ENCODE data around the gene FBXO4. TPM values are rescaled to one million over a fixed set of nuclear protein-coding genes. Genes with fewer than 3 reads are reported as not detected.

FBXO4 gene
- total and polyA plus RNA-seq, 2 of the 8 experiments (the other 6 are each of a cell fraction or from before 2014, with no cell fraction given): 0.60 to 0.88 TPM

GRCh38 chr5:41892031-41892430, 33.0 kb upstream of the FBXO4 start:
- no peak overlapping the region for H4K5ac ChIP-seq (ENCODE audit: insufficient read length, low read depth, low read length)
- H2AFZ ChIP-seq (ENCODE audit: low read length): no peak overlapping the region
- no peak overlapping the region for H4K8ac ChIP-seq (ENCODE audit: extremely low read depth, insufficient read depth, low read length)
- H3K79me2 ChIP-seq (ENCODE audit: control insufficient read depth in 1 of 2, insufficient read depth in 2 of 2, low read length in 2 of 2): no peaks in the 10 kb centered on the region
- POLR2A ChIA-PET (ENCODE audit: partially characterized antibody): interaction anchor here (1.3 kb wide), 1 partner anchor 12 kb away, joined by 3 read pairs; the partner anchor contains the start of gene RIMOC1
- DNase-seq (ENCODE audit: low read depth in 1 of 2, low spot score in 2 of 2) (no peak), FAIRE-seq (no peak)
- 0 out of 4 replicates have a peak, but pooled peaks cover 2 to 7% of the 10 kb centered on the region in 2 experiments for H3K9me3 ChIP-seq (ENCODE audit: insufficient read depth in 2 of 2, low read depth in 1 of 2, low read length in 1 of 2)
- no peak overlapping the region for H3K27ac ChIP-seq (ENCODE audit: low read depth, low read length)
- no peaks in the 10 kb centered on the region for H3K27me3 ChIP-seq (replicated peaks in 1 of 4; ENCODE audit: control insufficient read depth in 3 of 4, extremely low read depth in 1 of 4, insufficient read depth in 3 of 4, low read length in 3 of 4)
- H2BK20ac ChIP-seq (ENCODE audit: low read length): no peak overlapping the region
- no peak overlapping the region for H3K14ac ChIP-seq (ENCODE audit: insufficient read length)
- H3K56ac ChIP-seq (replicated peaks; ENCODE audit: insufficient read length, low read depth, low read length): no peak overlapping the region
- H3K79me1 ChIP-seq (ENCODE audit: low read depth, low read length): no peaks in the 10 kb centered on the region
- no peak overlapping the region for H4K91ac ChIP-seq (replicated peaks; ENCODE audit: insufficient read length, low read length)
- H3K23ac ChIP-seq (ENCODE audit: insufficient read length): no peak overlapping the region
- no peaks in the 10 kb centered on the region for H4K20me1 ChIP-seq (replicated peaks in 1 of 2; ENCODE audit: control insufficient read depth in 1 of 2, insufficient read depth in 2 of 2, low read length in 2 of 2)
- no peak overlapping the region for H2BK12ac ChIP-seq (ENCODE audit: low read depth, low read length)
- H3K36me3 ChIP-seq (ENCODE audit: control insufficient read depth in 2 of 4, insufficient read depth in 4 of 4, low read length in 3 of 4): no peaks in the 10 kb centered on the region
- no peaks in the 10 kb centered on the region for H3K4me1 ChIP-seq (replicated peaks in 1 of 4; ENCODE audit: control insufficient read depth in 3 of 4, insufficient read depth in 4 of 4, low read length in 3 of 4)
- CTCF ChIA-PET (ENCODE audit: partially characterized antibody): no interaction called here
- TF ChIP-seq RNF2 (IDR thresholded peaks at IDR 0.05; ENCODE audit: borderline replicate concordance, low read depth, low read length, missing control alignments, poor library complexity, severe bottlenecking) (no peak), MAX (IDR thresholded peaks at IDR 0.05) (no peak), KDM1A (IDR thresholded peaks at IDR 0.05; ENCODE audit: borderline replicate concordance, low read length) (no peak), CEBPB (IDR thresholded peaks at IDR 0.05; ENCODE audit: low read depth, low read length) (no peak), ASH2L (IDR thresholded peaks at IDR 0.05; ENCODE audit: low read length) (no peak), YY1 (IDR thresholded peaks at IDR 0.05; ENCODE audit: low read depth, low read length) (no peak), RAD21 (IDR thresholded peaks at IDR 0.05 in 1 of 2, conservative IDR thresholded peaks at IDR 0.05 in 1 of 2; ENCODE audit: low read depth in 2 of 2, low read length in 2 of 2) (no peak), TAF7 (optimal IDR thresholded peaks at IDR 0.05; ENCODE audit: borderline replicate concordance, low read depth, low read length) (no peak), JUND (IDR thresholded peaks at IDR 0.05; ENCODE audit: low read length) (no peak), TBP (IDR thresholded peaks at IDR 0.05; ENCODE audit: low read depth, low read length) (no peak), BCL11A (IDR thresholded peaks at IDR 0.05; ENCODE audit: low read depth in 2 of 2, low read length in 2 of 2) (no peak), SP2 (IDR thresholded peaks at IDR 0.05; ENCODE audit: low read length) (no peak), BRCA1 (IDR thresholded peaks at IDR 0.05; ENCODE audit: low read depth, low read length) (no peak), POLR2AphosphoS5 (IDR thresholded peaks at IDR 0.05; ENCODE audit: low read depth, low read length) (no peak), POLR2A (IDR thresholded peaks at IDR 0.05; ENCODE audit: control extremely low read depth in 1 of 2, low read depth in 2 of 2, low read length in 2 of 2) (no peak)
- no peak overlapping the region for H2AK5ac ChIP-seq (ENCODE audit: low read depth, low read length)
- no peak overlapping the region for H3K4ac ChIP-seq (replicated peaks; ENCODE audit: insufficient read length, low read depth, low read length)
- H2BK5ac ChIP-seq (ENCODE audit: low read depth, low read length): no peak overlapping the region
- no peak overlapping the region for H3K4me3 ChIP-seq (ENCODE audit: extremely low read depth in 1 of 4, insufficient read depth in 2 of 4, low read depth in 3 of 4, low read length in 4 of 4)
- H3K9ac ChIP-seq (replicated peaks in 1 of 4; ENCODE audit: extremely low read depth in 1 of 4, low read depth in 3 of 4, low read length in 3 of 4): no peak overlapping the region
- H2BK120ac ChIP-seq (replicated peaks; ENCODE audit: low read depth, low read length): no peak overlapping the region
- no peak overlapping the region for H3K4me2 ChIP-seq (ENCODE audit: insufficient read depth in 1 of 2, low read depth in 2 of 2, low read length in 2 of 2)
- H2BK15ac ChIP-seq (ENCODE audit: low read length): no peak overlapping the region
- H3K18ac ChIP-seq (ENCODE audit: extremely low read depth, low read length): no peak overlapping the region
- H3K23me2 ChIP-seq (ENCODE audit: low read depth, low read length): no peaks in the 10 kb centered on the region; the same call in 1 of the 2 replicates

Data from H1 (cell line).